Activated naive CD8-positive, alpha-beta T cell treated with anti-CD3 and anti-CD28 coated beads, Interleukin-2, amount 50 U/mL, for 16 hours (primary cell): ENCODE measurements around the gene GOLGA6B.
A peak's percentile ranks its signal among the peaks of the same experiment; 100 is the strongest.
"Not testable (repeated sequence)": the region's sequence is repeated elsewhere in the genome, so short reads cannot be mapped to it uniquely, and the experiment has no call there.

ENCODE experiments used
- DNase-seq: peaks from one replicate; pipeline ENCODE4 v3.0.0-alpha.2; 2020; ENCODE audit warnings: low read depth, low spot score

GOLGA6B gene

GRCh38 chr15:72665706-72666105 is 11.2 kb downstream of the GOLGA6B start:
- not testable (repeated sequence) for DNase-seq

- not testable (repeated sequence) for DNase-seq
Observed at GRCh38 chr15:72669803-72670202, 15.3 kb downstream of the GOLGA6B start.

- peak; percentile 47 for DNase-seq
Observed at GRCh38 chr15:72670656-72671352, 16.3 kb downstream of the GOLGA6B start.

- DNase-seq, result no peak
Observed at GRCh38 chr15:72671525-72671924, 17.0 kb downstream of the GOLGA6B start.

GRCh38 chr15:72676838-72677237 is 22.3 kb downstream of the GOLGA6B start:
- DNase-seq, result no peak

- DNase-seq, result no peak
Observed at GRCh38 chr15:72680931-72681330, 26.4 kb downstream of the GOLGA6B start.

- DNase-seq, result no peak
Observed at GRCh38 chr15:72682772-72683171, 28.3 kb downstream of the GOLGA6B start.

GRCh38 chr15:72685301-72685924 is 30.9 kb downstream of the GOLGA6B start:
- no peak for DNase-seq

GRCh38 chr15:72685925-72686794 is 31.7 kb downstream of the GOLGA6B start, which contains the start of the genes BBS4 and HIGD2B:
TSS of gene BBS4 (plus strand) at chr15:72686207. CDS start at chr15:72686228, 21 bp downstream.
TSS of gene HIGD2B (minus strand) at chr15:72686182. CDS start at chr15:72676374, 9,808 bp downstream.
- peak; percentile 62 for DNase-seq

- DNase-seq, result no peak
Observed at GRCh38 chr15:72688697-72689096, 34.2 kb downstream of the GOLGA6B start.

- no peak for DNase-seq
Observed at GRCh38 chr15:72690938-72691337, 36.4 kb downstream of the GOLGA6B start.

- no peak for DNase-seq
Observed at GRCh38 chr15:72698938-72699337, 44.4 kb downstream of the GOLGA6B start.

- DNase-seq, result no peak
Observed at GRCh38 chr15:72700076-72700475, 45.6 kb downstream of the GOLGA6B start.

GRCh38 chr15:72706266-72706665 is 51.8 kb downstream of the GOLGA6B start:
- DNase-seq, result no peak

- DNase-seq, result not testable (repeated sequence)
Observed at GRCh38 chr15:72708551-72709303, 54.2 kb downstream of the GOLGA6B start.
